Left renal cortex interstitium (tissue), 4 donors: ENCODE results near the gene ACVR1C. TPM values are rescaled to one million over a fixed set of nuclear protein-coding genes. Genes with fewer than 3 reads are reported as not detected.

Experiments
- DNase-seq, 4 donors: peaks; one replicate each; pipeline ENCODE4 v3.0.0-alpha.2; 2013; ENCODE audit warnings: low read depth in 4 of 4, low spot score in 2 of 4, missing footprints in 1 of 4
- polyA plus RNA-seq, 4 donors: library from polyadenylated mRNA; unstranded; fragments of 120-200 nt; gene quantifications; one replicate each; pipeline ENCODE4 v1.2.1, GENCODE V29; 2013; ENCODE audit not compliant: insufficient read length in 4 of 4

Gene ACVR1C
- polyA plus RNA-seq, result under 1 TPM; 0.11 to 0.23 (median 0.18) TPM

DNA sequence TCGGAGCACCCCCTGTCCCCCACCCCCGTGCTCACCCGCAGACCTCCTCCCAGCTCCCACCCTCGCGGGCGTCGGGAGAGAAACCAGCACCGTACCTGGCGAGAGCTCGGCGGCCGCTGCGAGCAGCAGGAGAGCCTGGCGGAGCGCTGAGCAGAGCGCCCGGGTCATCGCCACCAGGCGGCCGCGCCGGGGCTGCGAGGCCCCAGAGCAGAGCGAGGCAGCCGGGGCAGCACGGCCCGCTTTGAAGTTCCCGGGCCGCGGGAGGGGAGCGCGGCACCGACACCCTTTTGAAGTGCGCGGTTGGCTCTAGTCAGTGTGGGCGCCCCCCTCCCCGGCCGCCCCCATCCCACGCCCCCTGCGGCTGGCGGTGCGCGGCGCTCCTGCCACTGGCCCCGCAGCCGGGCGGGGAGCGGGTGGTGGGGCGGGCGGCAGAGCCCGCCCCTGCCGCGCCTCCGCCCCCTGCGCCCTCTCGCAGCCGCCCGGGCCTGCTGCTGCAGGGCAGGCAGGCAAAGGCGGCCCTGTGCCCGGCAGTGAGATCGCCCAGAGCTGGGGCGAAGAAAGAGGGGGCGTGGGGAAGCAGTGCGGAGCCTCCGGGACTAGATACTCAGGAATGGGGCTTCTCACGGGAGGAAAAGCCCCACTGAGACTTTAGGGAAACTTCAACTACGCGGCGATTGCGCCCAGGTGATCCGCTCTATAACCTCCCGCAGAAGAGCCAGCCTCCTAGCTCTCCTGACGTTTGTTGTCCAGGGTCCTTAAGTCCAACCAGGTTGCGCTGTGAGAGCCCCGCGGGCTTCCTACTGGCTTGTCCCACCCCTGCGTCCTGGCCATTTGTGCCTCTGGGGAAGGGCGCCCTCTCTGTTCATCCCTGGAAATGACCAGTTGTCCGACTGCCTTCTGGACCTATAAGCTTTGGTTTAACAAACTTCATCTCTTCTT lies at the start of gene ACVR1C:
Gene ACVR1C (minus strand): TSS at position 388 of the 939 bp plus-strand sequence. CDS start 220 bp downstream, at position 168.
- DNase-seq, result peak; percentile 21 to 62 (median 44)

DNA sequence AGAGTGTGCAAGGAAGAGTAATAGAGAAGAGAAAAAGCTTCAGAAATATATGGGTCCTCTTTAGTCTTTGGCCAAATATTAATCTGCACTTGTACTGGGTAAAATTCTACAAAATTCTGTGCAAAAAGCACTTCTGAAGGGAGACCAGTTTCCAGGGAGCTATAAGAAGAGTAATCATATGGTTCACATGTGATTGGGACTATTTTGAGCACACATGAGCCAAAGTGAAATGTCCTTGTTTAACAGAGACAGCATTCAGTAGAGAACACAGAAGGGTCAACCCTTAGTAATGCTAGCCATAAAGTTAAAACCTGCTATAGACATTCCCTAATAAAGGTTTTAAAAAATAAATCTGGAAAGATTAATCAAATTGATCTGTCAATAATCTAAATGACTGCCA lies 49.3 kb upstream of the ACVR1C start:
- DNase-seq, result no peak

DNA sequence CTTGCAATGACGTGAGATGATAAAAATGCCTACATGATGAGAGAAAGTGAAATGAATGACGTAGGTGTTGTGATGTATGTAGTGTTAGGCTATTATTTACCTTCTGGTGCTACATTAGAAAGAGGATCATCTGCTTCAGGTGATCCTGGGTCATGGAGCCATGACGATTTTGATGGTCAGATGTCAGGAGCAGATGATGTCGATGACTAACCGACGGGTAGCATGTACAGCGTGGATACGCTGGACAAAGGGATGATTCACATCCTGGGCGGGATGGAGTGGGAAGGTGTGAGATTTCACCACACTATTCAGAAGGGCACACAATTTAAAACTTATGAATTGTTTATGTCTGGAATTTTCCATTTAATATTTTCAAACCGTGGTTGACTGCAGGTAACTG lies 43.5 kb upstream of the ACVR1C start:
- DNase-seq, result no peak

DNA sequence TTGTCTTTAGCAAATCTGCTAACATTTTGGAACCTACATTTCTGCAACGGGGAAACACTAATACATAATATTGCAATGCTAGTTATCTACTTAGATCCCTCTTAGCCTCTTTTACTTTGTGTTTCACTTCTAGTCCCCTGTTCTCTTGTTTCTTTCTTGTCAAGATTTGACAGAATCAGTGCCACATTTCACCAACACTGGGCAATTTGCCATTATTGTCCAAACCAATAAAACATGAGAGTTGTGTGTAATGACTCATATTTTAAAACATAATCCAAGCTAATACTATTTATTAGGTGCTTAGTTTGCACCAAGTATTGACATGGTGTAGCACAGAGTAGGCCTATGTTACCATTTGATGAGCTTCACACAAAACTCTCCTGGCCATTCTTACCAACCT lies 33.7 kb upstream of the ACVR1C start:
- no peak for DNase-seq

DNA sequence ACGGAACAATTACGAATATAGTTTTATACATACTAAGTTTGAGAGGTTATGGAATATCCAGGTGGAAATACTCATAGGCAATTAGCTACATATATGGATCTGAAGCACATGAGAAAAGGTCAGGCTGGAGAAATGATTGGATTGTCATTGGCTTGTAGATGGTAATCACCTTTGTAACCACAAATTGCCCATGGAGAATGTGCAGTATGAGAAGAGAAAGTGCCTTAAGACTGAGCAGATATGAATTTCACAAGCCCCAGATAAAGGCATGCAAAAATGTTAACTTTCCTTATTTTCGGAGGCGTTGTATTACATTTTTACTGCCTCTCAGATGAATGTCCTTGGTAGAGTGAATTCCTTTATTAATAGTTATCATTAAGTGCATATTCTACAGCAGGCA lies 33.1 kb upstream of the ACVR1C start:
- no peak for DNase-seq

DNA sequence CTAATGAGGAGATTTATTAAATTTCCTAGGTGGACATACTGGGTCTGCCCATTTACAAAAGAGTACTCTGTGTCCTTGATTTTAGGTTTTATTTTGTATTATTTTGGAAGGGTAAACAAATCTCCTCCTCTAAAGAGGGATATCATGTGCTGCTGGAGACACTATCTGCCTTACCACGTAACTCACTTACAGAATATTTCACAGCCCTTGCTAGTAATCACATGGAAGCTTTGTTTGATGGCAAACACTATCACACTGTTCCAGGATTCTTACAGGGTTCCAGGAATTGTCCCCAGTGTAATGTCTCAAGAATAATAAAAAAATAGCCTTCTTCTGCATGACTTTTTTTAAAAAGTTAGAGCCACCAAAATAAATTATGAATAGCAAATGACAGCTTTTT lies 29.2 kb upstream of the ACVR1C start:
- no peak for DNase-seq

DNA sequence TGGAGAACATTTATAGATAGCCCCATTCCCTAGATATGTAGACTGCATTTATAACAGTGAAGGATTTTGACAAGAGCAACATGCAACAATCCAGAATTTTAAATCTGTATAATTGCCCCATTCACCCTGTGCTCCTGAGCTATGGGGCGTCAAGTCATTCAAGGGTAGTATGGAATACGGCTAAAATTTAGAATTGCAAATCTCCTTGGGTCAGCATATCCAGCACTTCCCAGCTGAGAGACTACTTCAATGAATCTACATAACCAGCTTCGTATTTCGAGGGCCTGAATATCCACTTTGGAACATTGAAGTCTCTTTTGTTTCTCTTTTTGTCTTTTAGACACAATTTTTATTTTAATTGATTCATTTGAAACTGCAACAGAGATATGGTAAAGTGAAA lies 28.4 kb upstream of the ACVR1C start:
- no peak for DNase-seq

DNA sequence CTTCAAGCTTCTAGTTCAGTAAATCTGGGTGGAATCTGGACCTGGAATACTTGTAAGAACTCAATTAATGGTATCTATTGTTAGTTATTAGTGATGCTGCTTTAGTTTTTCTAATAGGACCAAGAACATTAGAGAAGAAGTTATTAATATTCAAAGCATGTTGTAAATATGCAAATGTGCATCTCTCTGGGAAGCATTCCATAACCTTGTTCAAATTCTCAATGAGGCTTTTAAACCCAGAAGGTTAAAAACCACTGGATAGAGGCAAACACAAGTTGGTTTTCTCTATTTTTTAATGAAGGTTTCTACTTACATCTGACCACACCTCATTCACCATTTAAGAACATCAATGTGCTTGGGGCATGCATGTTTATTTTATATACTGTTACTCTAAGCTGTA lies 16.1 kb upstream of the ACVR1C start:
- no peak for DNase-seq

DNA sequence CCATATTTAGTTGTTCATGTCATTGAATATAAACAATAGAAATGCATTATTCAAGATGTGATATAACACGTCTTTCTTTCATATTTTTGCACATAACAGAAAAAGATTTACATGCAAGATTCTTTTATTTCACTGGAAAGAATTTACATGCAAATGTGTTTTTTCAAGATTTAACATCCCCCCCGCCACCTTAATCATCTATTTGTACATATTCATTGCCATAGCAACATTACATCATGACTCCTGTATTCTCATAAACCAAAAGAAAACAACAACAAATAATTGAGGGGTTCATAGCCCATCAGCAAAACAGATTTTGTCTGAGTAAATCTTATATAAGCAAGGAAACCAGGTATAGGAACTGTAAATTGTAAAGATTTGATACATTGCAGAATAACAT lies 3.2 kb upstream of the ACVR1C start:
- no peak for DNase-seq

DNA sequence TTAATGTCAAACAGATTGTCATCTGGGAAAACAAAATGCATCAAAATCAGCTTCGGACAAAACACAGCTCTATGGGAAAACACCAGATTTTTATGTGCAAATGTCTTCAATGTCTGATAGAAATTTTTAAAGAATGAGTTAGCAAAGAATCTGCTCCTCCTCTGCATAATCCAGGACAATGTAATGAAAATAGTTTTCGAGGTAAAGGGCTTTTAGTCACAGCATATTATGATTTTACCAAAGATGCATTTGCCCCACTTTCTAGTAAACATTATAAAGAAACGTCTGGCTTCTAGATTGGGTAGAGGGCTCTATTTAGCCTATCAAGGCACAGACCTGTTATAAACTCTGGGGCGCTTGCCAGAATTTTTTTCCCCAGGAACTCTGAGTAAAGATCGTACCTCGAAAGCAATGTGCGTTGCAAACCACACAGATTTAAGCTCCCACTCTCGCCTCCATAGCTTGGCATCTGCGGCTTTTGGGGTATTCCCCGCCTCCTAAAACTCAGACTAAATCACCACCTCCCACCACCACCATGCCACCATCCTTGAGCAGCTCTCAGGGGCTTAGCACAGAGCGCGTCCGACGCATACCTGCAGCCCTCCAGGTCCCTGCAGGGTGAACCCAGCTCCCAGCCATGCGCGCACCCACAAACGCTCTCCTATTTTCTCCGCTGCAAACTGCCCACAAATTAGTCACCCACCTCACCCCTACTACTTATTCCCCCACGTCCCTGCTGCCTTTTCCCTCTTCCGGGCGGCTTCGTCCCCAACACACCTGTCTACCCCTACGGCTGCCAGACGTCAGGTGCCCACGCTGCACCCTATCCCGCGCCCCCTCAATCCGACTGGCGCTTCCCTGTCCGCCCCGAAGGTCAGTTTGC lies 829 bp downstream of the ACVR1C start:
- peak in 2 of 4 donors; percentile 2 to 6 for DNase-seq

DNA sequence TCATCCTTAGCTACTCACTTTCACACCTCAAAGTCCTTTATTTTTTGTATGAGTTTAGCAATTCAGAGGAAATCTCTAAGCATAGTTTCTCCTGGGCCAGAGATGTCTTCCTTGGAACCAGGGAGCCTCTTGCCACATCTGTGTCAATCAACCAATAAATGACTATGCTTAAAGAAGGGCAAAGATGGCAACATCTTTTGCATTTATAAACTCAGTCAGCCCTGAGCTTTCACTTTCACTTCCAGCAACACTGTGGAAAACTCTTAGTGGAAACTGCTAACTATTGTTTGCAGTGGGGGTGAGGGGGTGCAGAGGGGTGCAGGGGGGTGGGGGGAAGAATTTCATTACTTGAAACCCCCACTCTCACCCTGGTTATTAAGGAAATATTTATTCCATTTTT lies 3.4 kb downstream of the ACVR1C start:
- no peak for DNase-seq

DNA sequence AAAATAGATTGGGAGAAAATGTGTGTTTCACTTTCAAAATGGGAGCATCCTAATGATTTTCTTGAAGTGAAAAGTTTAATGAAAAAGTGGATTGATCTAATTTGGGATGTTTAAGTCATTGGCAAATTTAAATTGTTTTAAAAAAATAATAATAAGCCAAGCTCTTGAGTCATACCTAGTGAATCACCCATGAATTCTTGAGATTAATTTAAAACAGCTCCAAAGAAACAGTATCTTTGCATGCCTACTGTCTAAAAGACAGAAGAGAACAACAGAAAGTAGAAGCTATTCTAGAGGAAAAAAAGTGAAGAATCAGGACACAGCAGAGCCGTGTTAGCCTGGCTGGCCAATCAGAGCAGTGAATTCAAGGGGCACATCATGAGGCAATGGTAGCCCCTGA lies 7.7 kb downstream of the ACVR1C start:
- DNase-seq, result no peak

DNA sequence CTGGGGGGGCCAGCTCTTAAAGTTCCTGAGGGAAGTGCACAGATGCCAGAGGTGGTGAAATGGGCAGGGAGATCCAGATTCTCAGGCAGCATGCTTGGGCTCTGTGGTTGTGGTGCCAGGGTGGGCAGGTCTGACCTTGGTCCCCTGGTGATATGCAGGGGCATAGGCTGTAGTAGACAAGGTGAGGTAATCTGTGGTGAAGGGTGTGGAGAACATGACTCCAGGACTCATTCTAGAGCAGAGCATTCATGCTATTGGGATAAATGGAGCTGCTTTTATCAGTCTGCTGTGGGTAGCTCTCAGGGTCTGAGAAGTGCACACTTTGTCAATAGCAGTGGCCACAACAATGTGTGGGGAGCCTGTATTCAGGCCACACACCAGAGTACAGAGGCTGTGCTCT lies 16.9 kb downstream of the ACVR1C start:
- DNase-seq, result no peak

DNA sequence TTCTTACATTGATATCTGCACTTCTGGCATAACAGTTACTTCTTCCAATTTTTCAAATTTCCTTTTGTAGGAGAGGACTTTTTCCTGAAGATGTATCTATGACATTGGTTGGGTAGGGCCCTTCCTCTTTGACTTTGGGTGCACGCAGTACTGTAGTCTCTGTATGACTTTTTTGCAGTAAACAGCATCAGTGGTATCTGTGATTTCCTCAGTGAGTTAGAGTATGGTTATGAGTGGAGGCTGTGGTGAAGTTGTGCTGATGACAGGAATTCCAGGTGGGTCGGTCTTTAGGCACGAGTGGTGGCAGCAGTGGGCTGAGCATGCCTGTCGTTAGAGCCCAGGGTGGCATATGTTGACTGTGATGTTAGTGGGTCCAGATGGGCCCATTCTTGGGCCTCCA lies 17.6 kb downstream of the ACVR1C start:
- DNase-seq, result no peak

DNA sequence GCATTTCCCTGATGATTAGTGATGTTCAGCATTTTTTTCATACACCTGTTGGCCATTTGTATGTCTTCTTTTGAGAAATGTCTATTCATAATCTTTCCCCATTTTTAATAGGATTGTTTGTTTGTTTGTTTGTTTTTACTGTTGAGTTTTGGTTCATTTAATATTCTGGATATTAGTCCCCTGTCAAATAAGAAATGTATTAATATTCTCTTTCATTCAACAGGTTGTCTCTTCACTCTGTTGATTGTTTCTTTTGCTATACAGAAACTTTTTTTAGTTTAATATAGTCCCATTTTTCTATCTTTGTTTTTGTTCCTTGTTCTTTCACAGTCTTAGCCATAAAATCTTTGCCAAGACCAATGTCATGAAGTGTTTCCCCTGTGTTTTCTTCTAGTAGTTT lies 22.1 kb downstream of the ACVR1C start:
- no peak for DNase-seq

DNA sequence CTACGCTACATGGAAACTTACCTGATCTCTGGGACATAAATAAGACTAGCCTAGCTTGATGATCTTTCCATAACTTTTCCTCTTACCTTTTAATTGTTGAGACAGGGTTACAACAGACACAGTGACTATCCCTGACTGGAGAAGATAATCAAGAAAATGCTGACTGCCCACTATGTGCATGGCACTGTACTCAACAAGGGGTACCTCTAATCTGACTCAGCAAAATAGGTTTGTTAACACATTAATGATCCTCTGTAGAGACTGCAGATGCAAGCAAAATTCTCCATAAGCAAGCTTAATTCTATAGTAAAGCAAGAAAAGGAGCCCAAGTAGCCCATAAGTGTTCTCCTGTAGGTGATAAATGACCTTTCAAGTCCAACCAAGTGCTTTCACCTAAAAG lies 25.5 kb downstream of the ACVR1C start:
- no peak for DNase-seq

DNA sequence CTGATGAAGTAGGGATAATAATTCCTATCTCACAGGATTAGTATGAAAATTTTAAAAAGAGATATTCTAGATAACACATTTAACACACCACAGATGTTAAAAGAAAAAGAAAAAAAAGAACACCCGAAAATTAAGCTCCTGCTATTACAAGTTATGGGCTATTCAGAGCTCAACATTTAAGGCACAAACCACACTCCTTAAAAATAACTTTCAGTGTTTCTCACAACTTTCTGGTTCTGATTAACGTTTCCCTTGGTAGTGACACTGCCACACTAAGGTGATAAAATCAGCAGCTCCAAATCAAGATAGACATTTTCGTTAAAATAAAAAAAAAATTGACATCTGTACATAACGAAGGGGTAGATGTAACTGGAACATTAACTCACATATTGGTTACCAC lies 26.9 kb downstream of the ACVR1C start:
- DNase-seq, result no peak

DNA sequence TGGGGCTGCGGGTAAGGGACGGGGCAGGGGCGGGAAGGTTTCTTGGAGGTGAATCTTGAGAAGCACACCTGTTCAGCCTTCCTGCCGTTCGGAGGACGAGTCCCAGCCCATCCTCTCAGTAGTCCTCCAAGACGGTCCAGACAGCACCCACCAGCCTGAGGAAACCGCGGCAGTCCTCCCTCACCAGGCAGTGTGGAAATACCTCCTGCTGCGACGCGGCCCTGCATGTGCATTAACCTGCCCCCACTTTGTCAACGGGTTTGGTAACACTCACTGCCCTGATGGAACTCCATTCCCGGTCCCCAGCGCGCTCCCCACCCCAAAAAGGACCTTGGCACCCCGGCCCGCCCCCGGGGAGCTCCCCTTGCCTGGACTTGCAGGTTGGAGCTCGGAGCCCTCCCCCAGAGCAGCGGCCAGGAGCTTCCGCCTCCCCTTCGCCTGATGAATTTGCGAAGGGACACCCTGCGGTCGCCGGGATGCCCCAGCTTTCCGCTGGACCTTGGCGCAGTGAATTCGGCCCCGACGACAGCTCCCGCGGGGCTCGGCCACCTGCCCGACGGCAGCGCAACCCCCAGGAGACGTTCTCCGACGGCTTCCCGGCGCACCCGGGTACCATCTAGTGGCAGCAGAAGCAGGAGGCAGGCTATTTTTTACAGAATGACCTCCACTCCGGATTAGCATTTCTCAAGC lies 31.5 kb downstream of the ACVR1C start:
- DNase-seq, result peak in 2 of 4 donors; percentile 2 to 6

DNA sequence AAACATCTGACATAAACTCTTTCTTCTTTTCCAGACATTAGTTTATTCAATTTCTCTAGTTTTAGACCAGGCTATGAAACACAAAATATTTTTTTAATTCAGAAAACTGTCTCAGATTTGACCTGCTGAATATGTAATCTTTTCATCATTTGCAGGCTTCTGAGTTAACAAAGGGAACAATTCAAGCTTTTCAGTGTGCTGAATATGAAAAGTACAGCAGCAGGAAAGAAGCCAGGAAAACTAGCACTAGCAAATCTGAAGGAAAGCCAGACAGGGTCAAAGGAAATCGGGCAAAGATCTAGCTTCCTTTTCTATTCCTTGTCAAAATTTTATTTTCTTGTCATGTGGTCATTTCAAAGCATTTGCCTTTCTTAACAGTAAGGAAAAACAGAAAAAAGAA lies 35.3 kb downstream of the ACVR1C start:
- no peak for DNase-seq

DNA sequence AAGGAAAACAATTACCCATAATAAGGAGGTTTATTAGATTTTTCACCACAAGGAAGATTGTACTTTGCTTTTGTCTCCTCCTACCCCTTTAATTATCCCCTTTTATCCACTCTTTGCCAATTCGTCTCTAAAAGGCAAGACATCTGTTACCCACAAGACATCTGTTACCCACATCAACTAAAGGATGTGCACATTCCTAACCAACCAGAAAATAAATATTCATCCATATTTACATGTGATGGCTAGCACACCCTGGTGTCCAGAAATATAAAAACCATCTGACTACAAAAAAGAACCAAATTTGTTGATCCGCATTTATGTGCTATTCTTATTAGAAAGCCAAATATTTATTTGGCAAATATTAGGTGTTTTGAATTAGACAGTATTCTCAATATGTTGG lies 35.7 kb downstream of the ACVR1C start:
- no peak for DNase-seq

DNA sequence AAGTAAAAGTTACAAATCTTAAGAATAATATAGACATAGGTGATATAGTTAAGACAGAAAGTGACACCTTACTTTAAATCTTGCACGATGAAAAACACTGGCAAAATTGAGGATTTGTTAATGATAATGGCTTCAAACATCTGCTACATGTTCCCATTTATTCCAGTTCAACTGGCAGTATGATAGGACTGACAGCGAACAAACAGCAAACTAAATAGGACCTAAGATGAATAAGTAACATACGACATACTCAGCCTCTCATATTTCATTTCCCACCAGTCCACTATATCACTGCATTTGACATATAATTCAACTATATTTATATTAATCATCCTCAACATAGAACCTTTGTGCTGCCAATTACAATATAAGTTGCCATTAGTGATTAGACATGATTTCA lies 36.3 kb downstream of the ACVR1C start:
- no peak for DNase-seq
